ENCODE data around the gene SLC6A17. TPM values are rescaled to one million over a fixed set of nuclear protein-coding genes. Genes with fewer than 3 reads are reported as not detected.
A peak's percentile ranks its signal among the peaks of the same experiment; 100 is the strongest.

The SLC6A17 gene
- total and polyA plus RNA-seq, 8 donors: 0.31 to 7.1 (median 1.4) TPM

DNA sequence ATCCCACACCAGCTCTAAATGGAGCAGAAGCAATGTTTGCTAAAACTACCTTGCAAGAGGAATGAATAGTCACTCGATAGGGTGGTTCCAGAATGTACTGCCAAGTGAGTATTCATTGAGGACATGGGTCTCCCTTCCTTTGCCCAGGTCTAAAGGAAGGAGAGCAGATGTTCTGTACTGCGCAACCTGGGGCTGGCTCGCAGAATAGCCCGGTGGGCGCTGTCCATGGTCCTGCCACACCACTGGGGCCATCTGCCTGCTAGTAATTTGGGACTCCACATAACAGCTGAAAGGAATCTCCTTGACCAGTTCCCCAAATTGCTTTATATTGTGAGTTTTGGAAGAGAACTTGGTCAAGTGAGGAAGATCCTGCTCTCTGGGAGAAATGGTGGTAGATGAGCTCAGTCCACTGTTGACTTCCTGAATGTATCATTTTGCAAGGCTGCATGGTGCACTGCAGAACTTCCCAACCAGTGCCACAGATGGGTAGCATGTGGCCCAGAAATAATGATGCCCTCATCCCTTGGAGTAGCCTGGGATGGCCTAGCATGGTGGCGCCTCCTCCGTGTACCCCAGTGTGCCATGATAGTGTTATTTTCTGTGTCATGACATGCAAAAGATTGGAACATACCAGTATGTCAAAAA, 5.7 kb downstream of the SLC6A17 start:
- TF ChIP-seq, protein P1, sequence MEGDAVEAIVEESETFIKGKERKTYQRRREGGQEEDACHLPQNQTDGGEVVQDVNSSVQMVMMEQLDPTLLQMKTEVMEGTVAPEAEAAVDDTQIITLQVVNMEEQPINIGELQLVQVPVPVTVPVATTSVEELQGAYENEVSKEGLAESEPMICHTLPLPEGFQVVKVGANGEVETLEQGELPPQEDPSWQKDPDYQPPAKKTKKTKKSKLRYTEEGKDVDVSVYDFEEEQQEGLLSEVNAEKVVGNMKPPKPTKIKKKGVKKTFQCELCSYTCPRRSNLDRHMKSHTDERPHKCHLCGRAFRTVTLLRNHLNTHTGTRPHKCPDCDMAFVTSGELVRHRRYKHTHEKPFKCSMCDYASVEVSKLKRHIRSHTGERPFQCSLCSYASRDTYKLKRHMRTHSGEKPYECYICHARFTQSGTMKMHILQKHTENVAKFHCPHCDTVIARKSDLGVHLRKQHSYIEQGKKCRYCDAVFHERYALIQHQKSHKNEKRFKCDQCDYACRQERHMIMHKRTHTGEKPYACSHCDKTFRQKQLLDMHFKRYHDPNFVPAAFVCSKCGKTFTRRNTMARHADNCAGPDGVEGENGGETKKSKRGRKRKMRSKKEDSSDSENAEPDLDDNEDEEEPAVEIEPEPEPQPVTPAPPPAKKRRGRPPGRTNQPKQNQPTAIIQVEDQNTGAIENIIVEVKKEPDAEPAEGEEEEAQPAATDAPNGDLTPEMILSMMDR (IDR thresholded peaks at IDR 0.05): no peak
- intact Hi-C loops (cut with DNase I): no loop called here
- ATAC-seq (peak; percentile 67 to 96 (median 82)), DNase-seq (peak; percentile 36 to 91 (median 70)), FAIRE-seq (no peak)
- H3K4me1 ChIP-seq: peaks cover 0 to 2% (median 0%) of the 10 kb centered on the region in 3 donors
- no peak overlapping the region for H3K4me3 ChIP-seq
- H3K9me3 ChIP-seq: no peaks in the 10 kb centered on the region
- peaks cover 0 to 13% (median under 1%) of the 10 kb centered on the region in 4 donors for H3K27me3 ChIP-seq
- 13 to 15% methylated on average over 7 of the region's 7 CpGs for WGBS, 2 donors
- H3K27ac ChIP-seq: no peak overlapping the region
- H3K36me3 ChIP-seq: no peaks in the 10 kb centered on the region

DNA sequence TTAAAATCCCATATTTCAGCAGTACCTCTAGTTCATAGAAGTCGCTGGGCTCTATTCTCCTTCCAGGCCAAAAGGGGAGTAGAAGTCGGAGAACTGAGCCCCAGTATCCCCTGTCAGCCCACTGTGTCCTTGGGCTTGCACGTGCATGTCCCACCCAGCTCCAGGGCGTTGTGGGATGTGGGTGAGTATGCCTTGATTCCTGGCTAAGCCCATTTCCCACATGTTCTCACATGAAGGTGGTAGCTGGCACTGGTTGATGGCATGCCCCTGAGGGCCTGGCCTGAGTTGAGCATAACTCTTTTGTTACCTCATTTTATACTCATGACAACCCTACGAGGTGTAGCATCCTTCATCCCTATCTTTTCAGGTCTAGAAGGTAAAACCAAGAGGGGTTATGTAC, 8.0 kb downstream of the SLC6A17 start:
- TF ChIP-seq, protein P1 (IDR thresholded peaks at IDR 0.05): no peak
- no peak for ATAC-seq
- H3K4me1 ChIP-seq: no peaks in the 10 kb centered on the region
- FAIRE-seq: no peak
- intact Hi-C loops (cut with DNase I): no loop called here
- H3K36me3 ChIP-seq: no peaks in the 10 kb centered on the region
- peaks cover 0 to 7% (median 0%) of the 10 kb centered on the region in 4 donors for H3K27me3 ChIP-seq
- H3K27ac ChIP-seq: no peak overlapping the region
- H3K4me3 ChIP-seq: no peak overlapping the region
- no peaks in the 10 kb centered on the region for H3K9me3 ChIP-seq
- no peak for DNase-seq
- 54 to 57% methylated on average over 5 of the region's 5 CpGs for WGBS, 2 donors

DNA sequence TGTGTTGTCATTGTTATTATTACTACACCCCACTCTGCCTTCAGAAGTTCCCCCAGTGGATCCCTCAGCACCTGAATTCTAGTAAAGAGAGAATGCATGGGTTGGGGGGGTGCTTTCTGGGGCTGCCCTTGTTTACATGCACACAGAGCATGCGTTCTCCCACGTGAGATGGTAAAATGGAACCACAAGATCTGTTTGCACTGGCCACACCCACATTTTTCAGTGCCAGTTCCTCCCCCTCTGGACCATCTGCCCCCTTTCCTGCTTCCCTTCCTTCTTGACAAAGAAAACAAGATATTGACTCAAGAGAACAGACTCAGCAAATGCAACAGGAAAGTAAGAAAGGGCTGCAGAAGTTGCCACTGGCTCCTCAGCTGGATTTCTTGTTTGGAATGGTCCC, 8.9 kb downstream of the SLC6A17 start:
- no peaks in the 10 kb centered on the region for H3K36me3 ChIP-seq
- H3K27me3 ChIP-seq: peaks cover 0 to under 1% (median 0%) of the 10 kb centered on the region in 4 donors
- no peak for ATAC-seq
- no peak for FAIRE-seq
- no peak for DNase-seq
- H3K4me1 ChIP-seq: no peaks in the 10 kb centered on the region
- H3K4me3 ChIP-seq: no peak overlapping the region
- intact Hi-C loops (cut with DNase I): no loop called here
- H3K9me3 ChIP-seq: no peaks in the 10 kb centered on the region
- TF ChIP-seq, protein P1 (IDR thresholded peaks at IDR 0.05): no peak
- 31 to 38% methylated on average over 2 of the region's 2 CpGs for WGBS, 2 donors
- H3K27ac ChIP-seq: no peak overlapping the region

DNA sequence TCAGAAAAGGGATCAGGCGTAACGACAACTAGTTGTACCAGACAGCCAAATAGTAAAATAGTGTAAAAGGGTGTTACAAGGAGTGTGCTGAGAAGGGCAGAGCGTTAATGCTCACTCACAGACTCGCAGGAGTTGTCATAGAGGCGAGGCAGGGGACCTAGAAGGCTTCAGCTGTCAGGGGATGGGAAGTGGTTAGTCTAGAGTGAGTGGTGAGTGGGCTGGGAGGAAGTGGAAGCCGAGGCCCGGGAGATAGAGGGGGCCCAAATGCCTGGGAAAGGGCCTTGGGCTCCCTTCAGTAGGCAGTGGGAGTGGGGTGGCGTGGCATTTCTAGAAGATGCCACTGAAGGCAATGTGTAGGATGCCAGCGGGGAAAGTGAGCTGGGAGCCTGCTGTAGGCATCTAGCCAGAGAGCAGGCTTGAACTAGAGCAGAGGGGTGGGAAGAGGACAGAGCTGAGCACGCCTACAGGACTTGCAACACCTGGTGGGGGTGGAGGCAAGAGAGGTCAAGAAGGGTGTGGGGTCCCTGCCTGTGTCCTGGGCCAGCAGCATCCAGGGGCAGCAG, 10.3 kb downstream of the SLC6A17 start:
- FAIRE-seq (no peak), ATAC-seq (no peak), DNase-seq (no peak)
- H3K27ac ChIP-seq: no peak overlapping the region
- TF ChIP-seq, protein P1 (IDR thresholded peaks at IDR 0.05): no peak
- H3K4me3 ChIP-seq: no peak overlapping the region
- no peaks in the 10 kb centered on the region for H3K36me3 ChIP-seq
- no peaks in the 10 kb centered on the region for H3K4me1 ChIP-seq
- WGBS, 2 donors: 56 to 65% methylated on average over 10 of the region's 10 CpGs
- intact Hi-C loops (cut with DNase I): no loop called here
- H3K9me3 ChIP-seq: no peaks in the 10 kb centered on the region
- H3K27me3 ChIP-seq: no peaks in the 10 kb centered on the region

DNA sequence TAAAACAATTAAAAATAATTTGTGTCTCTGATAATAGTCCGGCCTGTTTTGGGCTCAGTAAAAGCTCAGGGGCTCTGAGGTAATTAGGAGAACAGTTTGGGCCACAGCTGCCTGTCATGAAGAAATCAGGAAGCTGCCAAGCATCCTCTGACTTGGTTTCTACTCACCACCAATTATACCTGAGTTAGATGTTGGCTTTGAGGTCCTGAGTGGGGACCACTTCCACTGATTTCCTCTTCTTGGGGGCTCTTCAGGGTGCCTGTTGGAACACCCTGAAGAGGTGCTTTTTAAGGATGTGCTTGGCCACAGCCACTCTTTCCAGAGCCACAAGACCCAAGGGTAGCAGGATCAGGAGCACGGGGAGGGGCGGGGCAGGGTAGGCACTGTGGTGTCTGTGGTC, 10.9 kb downstream of the SLC6A17 start:
- ATAC-seq (no peak), FAIRE-seq (no peak), DNase-seq (no peak)
- Histone ChIP-seq H3K4me3 (no peak overlapping the region), H3K4me1 (no peaks in the 10 kb centered on the region), H3K36me3 (no peaks in the 10 kb centered on the region), H3K9me3 (no peaks in the 10 kb centered on the region), H3K27ac (no peak overlapping the region), H3K27me3 (no peaks in the 10 kb centered on the region)
- WGBS, 2 donors: 87 to 100% methylated on average over 3 of the region's 3 CpGs
- TF ChIP-seq, protein P1 (IDR thresholded peaks at IDR 0.05): no peak
- intact Hi-C loops (cut with DNase I): no loop called here

Measured in pancreas (tissue), 10 donors.